Adrenal gland (tissue), 5 donors: ENCODE results near the gene SCYGR8.

Source experiments
- CTCF ChIP-seq, 6 experiments: fragments of 450-650 bp in 4 of 6; fragments of 200-600 bp in 2 of 6; sonication (generic) in 1 of 6; IDR thresholded peaks; 1 replicate in 5 of 6; 2 replicates in 1 of 6; pipeline versions ENCODE4 v1.5.1 to v1.8.0; 2016 to 2021; ENCODE audit warnings: antibody characterized with exemption in 6 of 6, mild to moderate bottlenecking in 2 of 6, moderate library complexity in 1 of 6
- POLR2A ChIP-seq, 2 donors: fragments of 450-650 bp; IDR thresholded peaks; one replicate each; pipeline ENCODE4 v1.6.1; 2017; ENCODE audit warnings: antibody characterized with exemption in 2 of 2, mild to moderate bottlenecking in 2 of 2, moderate library complexity in 1 of 2
- donor health status: DM: no; HTN: no; CAD: no.

- TF ChIP-seq POLR2A (IDR thresholded peaks at IDR 0.05) (no peak), CTCF (IDR thresholded peaks at IDR 0.05) (no peak)
Observed at GRCh38 chr2:227761740-227762476, 16.2 kb downstream of the SCYGR8 start.
